Measurements from ENCODE around the gene CA4. TPM values are rescaled to one million over a fixed set of nuclear protein-coding genes. Genes with fewer than 3 reads are reported as not detected.

The CA4 gene
- total RNA-seq, 4 donors from 2014 or later = 10.1 to 84.4 (median 29.3) TPM

DNA sequence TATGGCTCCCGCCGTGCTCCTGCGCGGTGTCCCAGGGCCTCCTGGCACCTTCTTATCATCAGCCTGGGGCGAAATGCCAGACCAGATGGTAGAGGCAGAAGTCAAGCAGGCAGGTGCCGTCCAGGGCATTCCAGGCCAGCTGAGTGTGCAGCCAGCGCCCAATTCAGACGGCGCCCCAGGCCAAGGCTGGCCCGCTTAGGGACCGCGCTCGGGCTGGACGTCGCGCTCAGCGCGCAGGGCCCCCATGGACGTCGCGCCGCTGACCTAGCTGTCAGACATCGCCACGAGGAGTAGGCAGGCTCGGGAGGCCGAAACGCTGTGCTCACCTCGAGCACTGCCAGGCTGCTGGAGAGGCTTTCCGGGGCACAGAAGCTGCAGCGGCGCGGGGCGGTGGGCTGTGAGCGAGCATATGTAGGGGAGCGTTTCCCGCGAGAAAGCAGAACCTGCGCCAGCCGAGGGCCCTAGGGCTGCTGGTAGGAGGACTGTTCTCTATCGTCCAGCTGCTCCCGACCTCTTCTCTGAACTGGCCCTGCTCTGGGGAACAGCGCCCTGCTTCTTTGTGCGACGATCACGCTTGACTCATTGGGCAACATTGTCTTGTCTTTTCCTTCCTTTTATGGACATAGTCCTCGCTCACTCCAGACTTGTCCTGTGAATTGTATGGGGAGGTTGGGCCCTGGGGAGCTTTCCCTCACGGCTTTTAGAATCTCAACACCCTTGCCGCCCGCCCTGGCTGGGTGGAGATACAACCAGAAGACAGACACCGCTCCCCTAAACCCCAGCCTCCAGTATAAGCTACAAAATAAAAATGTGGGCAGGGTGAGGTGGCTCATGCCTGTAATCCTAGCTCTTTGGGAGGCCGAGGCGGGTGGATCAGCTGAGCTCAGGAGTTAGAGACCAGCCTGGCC lies 8.4 kb upstream of the CA4 start:
- TF ChIP-seq, protein P1, sequence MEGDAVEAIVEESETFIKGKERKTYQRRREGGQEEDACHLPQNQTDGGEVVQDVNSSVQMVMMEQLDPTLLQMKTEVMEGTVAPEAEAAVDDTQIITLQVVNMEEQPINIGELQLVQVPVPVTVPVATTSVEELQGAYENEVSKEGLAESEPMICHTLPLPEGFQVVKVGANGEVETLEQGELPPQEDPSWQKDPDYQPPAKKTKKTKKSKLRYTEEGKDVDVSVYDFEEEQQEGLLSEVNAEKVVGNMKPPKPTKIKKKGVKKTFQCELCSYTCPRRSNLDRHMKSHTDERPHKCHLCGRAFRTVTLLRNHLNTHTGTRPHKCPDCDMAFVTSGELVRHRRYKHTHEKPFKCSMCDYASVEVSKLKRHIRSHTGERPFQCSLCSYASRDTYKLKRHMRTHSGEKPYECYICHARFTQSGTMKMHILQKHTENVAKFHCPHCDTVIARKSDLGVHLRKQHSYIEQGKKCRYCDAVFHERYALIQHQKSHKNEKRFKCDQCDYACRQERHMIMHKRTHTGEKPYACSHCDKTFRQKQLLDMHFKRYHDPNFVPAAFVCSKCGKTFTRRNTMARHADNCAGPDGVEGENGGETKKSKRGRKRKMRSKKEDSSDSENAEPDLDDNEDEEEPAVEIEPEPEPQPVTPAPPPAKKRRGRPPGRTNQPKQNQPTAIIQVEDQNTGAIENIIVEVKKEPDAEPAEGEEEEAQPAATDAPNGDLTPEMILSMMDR (IDR thresholded peaks at IDR 0.05; ENCODE audit: low read depth) = no peak

DNA sequence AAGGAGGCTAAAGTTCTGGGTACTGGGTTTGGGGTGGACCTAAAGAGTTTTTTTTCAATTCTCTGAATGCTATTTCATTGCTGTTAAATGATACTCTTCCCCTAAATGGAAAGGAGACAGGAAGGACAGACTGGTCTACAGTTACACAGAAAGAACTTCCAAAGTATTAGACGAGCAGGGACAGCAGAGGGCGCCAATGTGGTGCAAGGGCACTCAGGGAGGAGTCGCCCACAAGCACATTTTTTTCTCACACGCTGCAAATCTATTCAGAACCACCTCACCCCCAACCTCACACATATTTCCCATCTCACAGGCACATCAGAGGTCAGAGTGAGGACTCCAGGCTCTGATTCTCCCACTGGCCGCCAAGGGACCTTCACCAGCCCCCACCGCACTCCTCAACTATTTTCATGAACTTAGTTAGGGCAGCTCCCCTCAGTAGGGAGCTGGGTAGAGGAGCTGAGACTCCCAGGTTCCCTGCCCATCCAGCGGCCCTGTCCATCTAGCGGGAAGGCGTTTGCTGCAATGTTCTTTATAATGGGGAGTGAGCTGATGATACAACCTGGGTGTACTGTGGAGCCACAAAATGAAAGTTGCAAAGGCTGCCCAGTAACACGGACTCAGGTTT lies 6.8 kb upstream of the CA4 start:
- TF ChIP-seq, protein P1 (IDR thresholded peaks at IDR 0.05; ENCODE audit: low read depth) = no peak

- TF ChIP-seq, protein P1 (IDR thresholded peaks at IDR 0.05; ENCODE audit: low read depth) = no peak
Observed at GRCh38 chr17:60145006-60145935, 4.5 kb upstream of the CA4 start.

- TF ChIP-seq, protein P1 (IDR thresholded peaks at IDR 0.05; ENCODE audit: low read depth) = no peak
Observed at GRCh38 chr17:60146206-60146605, 3.6 kb upstream of the CA4 start.

GRCh38 chr17:60147553-60148223 lies 2.1 kb upstream of the CA4 start:
- TF ChIP-seq, protein P1 (IDR thresholded peaks at IDR 0.05; ENCODE audit: low read depth) = no peak

DNA sequence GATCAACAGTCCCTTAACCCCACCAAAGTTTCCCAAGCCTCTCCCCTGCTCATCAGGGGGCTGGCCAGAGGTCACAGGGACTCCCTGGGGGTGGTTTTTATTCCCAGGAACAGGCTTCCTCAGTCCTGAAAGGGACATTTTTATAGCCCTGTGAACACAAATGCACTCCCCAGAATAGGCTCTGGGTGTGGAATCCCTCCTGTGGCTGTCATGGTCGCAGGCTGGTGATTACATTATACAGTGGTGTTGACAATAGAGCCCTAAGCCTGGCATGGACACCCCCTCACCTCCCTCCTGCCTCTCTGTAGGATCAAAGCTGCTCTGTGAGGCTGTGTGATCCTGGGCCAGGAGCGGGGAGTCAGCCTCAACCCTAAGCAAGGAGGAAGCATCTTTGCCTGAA lies 1.4 kb upstream of the CA4 start:
- TF ChIP-seq, protein P1 (IDR thresholded peaks at IDR 0.05; ENCODE audit: low read depth) = no peak
